ENCODE results near the gene PROM1.

PROM1 gene

DNA sequence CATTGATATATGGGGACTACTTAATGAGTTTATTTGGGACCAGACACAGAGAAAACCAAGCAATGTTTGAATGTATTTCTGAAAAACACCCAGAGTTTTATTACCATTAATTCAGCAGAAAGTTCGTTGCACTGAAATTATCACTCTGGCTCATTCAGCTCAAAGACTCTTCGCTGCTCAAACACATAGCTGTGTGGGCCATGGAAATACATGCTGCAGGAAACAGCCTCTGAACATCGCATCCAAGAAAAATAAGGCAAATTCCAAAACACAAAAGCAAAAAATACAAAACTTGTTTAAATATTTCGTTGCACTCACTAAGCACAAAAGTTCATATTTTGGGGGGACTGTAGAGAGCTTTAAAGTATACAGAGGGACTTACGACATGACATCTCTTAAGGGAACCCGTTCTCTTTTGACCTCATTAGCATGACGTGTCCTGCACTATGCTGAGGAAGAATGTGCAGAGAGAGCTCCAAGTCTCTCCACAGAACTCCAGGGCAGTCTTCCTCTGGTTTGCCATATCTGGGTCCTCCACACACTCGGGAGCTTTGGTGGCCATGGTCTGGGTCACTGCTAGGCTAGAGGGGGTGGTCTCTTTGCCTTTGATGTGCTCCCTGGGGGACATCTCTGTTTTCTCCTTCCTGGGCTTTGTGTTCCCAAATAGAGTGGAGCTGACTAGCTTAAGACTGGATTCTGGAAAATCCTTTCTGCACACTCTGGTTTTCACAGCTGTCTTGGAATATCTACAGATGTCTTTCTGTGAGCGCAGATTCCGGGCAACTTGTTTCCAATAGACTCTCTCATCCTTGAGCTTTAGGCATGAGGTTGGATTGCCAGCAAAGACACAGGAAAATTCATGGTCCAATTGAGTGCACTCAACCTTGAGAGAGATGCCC is 148.1 kb downstream of the PROM1 start:
- H3K9ac ChIP-seq (ENCODE audit: low read depth, low read length): no peak overlapping the region
- H4K20me1 ChIP-seq (ENCODE audit: insufficient read depth, low read length): no peaks in the 10 kb centered on the region
- no peak overlapping the region for H3K27ac ChIP-seq (ENCODE audit: low read length)
- H3K4me1 ChIP-seq (ENCODE audit: insufficient read depth, low read length): no peaks in the 10 kb centered on the region
- H3K36me3 ChIP-seq (ENCODE audit: insufficient read depth, low read length): no peaks in the 10 kb centered on the region
- ATAC-seq (ENCODE audit: insufficient read depth, low read depth) (no peak), DNase-seq (no peak)
- no peak overlapping the region for H3K4me3 ChIP-seq (ENCODE audit: low read depth in 1 of 2, low read length in 2 of 2)
- H2AFZ ChIP-seq (ENCODE audit: low read depth, low read length): no peak overlapping the region
- no peak overlapping the region for H3K4me2 ChIP-seq (ENCODE audit: insufficient read depth, low read length)
- H3K27me3 ChIP-seq (ENCODE audit: insufficient read depth, low read length, poor library complexity): peaks cover 11% of the 10 kb centered on the region
- TF ChIP-seq, protein P1, sequence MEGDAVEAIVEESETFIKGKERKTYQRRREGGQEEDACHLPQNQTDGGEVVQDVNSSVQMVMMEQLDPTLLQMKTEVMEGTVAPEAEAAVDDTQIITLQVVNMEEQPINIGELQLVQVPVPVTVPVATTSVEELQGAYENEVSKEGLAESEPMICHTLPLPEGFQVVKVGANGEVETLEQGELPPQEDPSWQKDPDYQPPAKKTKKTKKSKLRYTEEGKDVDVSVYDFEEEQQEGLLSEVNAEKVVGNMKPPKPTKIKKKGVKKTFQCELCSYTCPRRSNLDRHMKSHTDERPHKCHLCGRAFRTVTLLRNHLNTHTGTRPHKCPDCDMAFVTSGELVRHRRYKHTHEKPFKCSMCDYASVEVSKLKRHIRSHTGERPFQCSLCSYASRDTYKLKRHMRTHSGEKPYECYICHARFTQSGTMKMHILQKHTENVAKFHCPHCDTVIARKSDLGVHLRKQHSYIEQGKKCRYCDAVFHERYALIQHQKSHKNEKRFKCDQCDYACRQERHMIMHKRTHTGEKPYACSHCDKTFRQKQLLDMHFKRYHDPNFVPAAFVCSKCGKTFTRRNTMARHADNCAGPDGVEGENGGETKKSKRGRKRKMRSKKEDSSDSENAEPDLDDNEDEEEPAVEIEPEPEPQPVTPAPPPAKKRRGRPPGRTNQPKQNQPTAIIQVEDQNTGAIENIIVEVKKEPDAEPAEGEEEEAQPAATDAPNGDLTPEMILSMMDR (IDR thresholded peaks at IDR 0.05; ENCODE audit: borderline replicate concordance, extremely low read depth, low read length, poor library complexity, severe bottlenecking): no peak
- no peaks in the 10 kb centered on the region for H3K79me2 ChIP-seq (ENCODE audit: insufficient read depth, low read length)
- H3K9me3 ChIP-seq (ENCODE audit: insufficient read depth, low read length, severe bottlenecking): no peaks in the 10 kb centered on the region

DNA sequence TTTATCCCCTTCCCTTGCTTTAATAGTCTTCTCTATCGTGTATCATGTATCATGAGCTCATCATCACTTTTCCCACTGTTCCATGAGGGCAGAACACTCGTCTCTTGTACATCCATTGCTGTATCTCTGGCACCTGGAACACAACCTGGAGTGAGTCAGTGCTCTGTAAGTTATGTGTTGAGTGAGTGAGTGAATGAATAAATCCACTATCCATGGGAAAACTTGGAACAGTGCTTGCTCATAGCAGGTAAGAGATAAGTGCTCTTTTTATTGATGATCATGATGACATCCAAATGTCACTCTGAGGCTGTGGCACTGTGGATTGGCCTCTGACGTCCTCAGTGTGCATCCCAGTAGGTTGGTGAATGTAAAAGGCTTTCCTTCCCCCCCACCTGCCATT is 149.6 kb downstream of the PROM1 start:
- Histone ChIP-seq H3K36me3 (ENCODE audit: insufficient read depth, low read length) (no peaks in the 10 kb centered on the region), H3K27ac (ENCODE audit: low read length) (no peak overlapping the region), H3K9ac (ENCODE audit: low read depth, low read length) (no peak overlapping the region), H4K20me1 (ENCODE audit: insufficient read depth, low read length) (no peaks in the 10 kb centered on the region), H3K4me2 (ENCODE audit: insufficient read depth, low read length) (no peak overlapping the region), H3K79me2 (ENCODE audit: insufficient read depth, low read length) (no peaks in the 10 kb centered on the region), H3K9me3 (ENCODE audit: insufficient read depth, low read length, severe bottlenecking) (no peaks in the 10 kb centered on the region), H3K27me3 (ENCODE audit: insufficient read depth, low read length, poor library complexity) (peaks cover 12% of the 10 kb centered on the region), H3K4me3 (ENCODE audit: low read depth in 1 of 2, low read length in 2 of 2) (no peak overlapping the region), H2AFZ (ENCODE audit: low read depth, low read length) (no peak overlapping the region), H3K4me1 (ENCODE audit: insufficient read depth, low read length) (no peaks in the 10 kb centered on the region)
- TF ChIP-seq EZH2 (IDR thresholded peaks at IDR 0.05; ENCODE audit: borderline replicate concordance, low read depth, low read length, severe bottlenecking): no peak
- TF ChIP-seq, protein P1 (IDR thresholded peaks at IDR 0.05; ENCODE audit: borderline replicate concordance, extremely low read depth, low read length, poor library complexity, severe bottlenecking): no peak
- DNase-seq: no peak
- ATAC-seq (ENCODE audit: insufficient read depth, low read depth): no peak

DNA sequence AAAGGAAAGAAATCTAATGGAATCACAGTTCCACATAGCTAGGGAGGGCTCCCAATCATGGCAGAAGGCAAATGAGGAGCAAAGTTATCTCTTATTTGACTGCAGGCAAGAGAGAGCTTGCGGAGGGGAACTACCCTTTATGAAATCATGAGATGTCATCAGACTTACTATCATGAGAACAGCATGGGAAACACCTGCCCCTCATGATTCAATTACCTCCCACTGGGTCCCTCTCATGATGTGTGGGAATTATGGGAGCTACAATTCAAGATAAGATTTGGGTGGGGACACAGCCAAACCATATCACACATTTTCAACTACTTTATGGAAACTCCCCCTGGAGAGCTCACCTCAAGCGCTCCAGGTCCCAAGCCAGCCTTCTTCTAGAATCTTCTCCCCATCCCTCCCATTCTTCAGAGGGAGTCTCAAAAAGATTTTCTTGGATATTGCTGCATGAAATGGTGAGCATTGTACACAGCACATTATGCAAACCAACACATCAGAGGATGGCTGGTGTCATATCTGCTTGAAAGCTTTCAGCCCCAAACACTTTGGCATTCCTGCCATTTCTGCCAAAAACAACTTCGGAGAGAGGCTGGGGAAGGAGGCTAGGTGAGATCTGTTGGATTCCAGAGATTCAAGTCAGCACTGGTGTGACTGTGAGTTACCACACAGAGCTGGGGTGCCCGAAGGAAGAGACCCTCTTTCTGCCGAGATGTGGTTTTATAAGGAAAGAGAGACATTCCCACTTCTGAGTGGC is 152.2 kb downstream of the PROM1 start:
- TF ChIP-seq EZH2 (IDR thresholded peaks at IDR 0.05; ENCODE audit: borderline replicate concordance, low read depth, low read length, severe bottlenecking): no peak
- TF ChIP-seq, protein P1 (IDR thresholded peaks at IDR 0.05; ENCODE audit: borderline replicate concordance, extremely low read depth, low read length, poor library complexity, severe bottlenecking): no peak
- no peak overlapping the region for H2AFZ ChIP-seq (ENCODE audit: low read depth, low read length)
- no peak for DNase-seq
- H4K20me1 ChIP-seq (ENCODE audit: insufficient read depth, low read length): no peaks in the 10 kb centered on the region
- no peaks in the 10 kb centered on the region for H3K9me3 ChIP-seq (ENCODE audit: insufficient read depth, low read length, severe bottlenecking)
- no peak overlapping the region for H3K4me2 ChIP-seq (ENCODE audit: insufficient read depth, low read length)
- no peak overlapping the region for H3K27ac ChIP-seq (ENCODE audit: low read length)
- no peak overlapping the region for H3K9ac ChIP-seq (ENCODE audit: low read depth, low read length)
- ATAC-seq (ENCODE audit: insufficient read depth, low read depth): no peak
- no peaks in the 10 kb centered on the region for H3K4me1 ChIP-seq (ENCODE audit: insufficient read depth, low read length)
- H3K36me3 ChIP-seq (ENCODE audit: insufficient read depth, low read length): no peaks in the 10 kb centered on the region
- no peak overlapping the region for H3K4me3 ChIP-seq (ENCODE audit: low read depth in 1 of 2, low read length in 2 of 2)
- H3K79me2 ChIP-seq (ENCODE audit: insufficient read depth, low read length): no peaks in the 10 kb centered on the region
- H3K27me3 ChIP-seq (ENCODE audit: insufficient read depth, low read length, poor library complexity): peaks cover 8% of the 10 kb centered on the region

All from DND-41 (cell line).